ENCODE results near the gene IL23R. TPM values are rescaled to one million over a fixed set of nuclear protein-coding genes. Genes with fewer than 3 reads are reported as not detected.

IL23R gene
- total RNA-seq, 4 donors from 2014 or later: under 0.01 to 0.22 TPM; not detected in 2

GRCh38 chr1:67270541-67270940 is 104.3 kb downstream of the IL23R start:
- Histone ChIP-seq H3K36me3 (no peaks in the 10 kb centered on the region), H3K27ac (no peak overlapping the region), H3K4me1 (no peaks in the 10 kb centered on the region), H3K9me3 (peaks cover 0 to 9% (median 0%) of the 10 kb centered on the region in 3 donors), H3K27me3 (no peaks in the 10 kb centered on the region), H3K4me3 (no peak overlapping the region)
- intact Hi-C loops (cut with DNase I): no loop called here
- WGBS, 2 donors: 76 to 80% methylated on average over 3 of the region's 3 CpGs
- no peak for DNase-seq
- TF ChIP-seq, protein P1, sequence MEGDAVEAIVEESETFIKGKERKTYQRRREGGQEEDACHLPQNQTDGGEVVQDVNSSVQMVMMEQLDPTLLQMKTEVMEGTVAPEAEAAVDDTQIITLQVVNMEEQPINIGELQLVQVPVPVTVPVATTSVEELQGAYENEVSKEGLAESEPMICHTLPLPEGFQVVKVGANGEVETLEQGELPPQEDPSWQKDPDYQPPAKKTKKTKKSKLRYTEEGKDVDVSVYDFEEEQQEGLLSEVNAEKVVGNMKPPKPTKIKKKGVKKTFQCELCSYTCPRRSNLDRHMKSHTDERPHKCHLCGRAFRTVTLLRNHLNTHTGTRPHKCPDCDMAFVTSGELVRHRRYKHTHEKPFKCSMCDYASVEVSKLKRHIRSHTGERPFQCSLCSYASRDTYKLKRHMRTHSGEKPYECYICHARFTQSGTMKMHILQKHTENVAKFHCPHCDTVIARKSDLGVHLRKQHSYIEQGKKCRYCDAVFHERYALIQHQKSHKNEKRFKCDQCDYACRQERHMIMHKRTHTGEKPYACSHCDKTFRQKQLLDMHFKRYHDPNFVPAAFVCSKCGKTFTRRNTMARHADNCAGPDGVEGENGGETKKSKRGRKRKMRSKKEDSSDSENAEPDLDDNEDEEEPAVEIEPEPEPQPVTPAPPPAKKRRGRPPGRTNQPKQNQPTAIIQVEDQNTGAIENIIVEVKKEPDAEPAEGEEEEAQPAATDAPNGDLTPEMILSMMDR (IDR thresholded peaks at IDR 0.05): no peak
- TF ChIP-seq POLR2A (IDR thresholded peaks at IDR 0.05): no peak

GRCh38 chr1:67273591-67273990 is 107.3 kb downstream of the IL23R start:
- H3K4me1 ChIP-seq: no peaks in the 10 kb centered on the region
- no peaks in the 10 kb centered on the region for H3K27me3 ChIP-seq
- H3K4me3 ChIP-seq: no peak overlapping the region
- no peaks in the 10 kb centered on the region for H3K36me3 ChIP-seq
- intact Hi-C loops (cut with DNase I): no loop called here
- WGBS, 2 donors: 81 to 91% methylated on average over 4 of the region's 4 CpGs
- no peak overlapping the region for H3K27ac ChIP-seq
- peaks cover 0 to 9% (median 0%) of the 10 kb centered on the region in 3 donors for H3K9me3 ChIP-seq
- TF ChIP-seq, protein P1 (IDR thresholded peaks at IDR 0.05): no peak
- no peak for TF ChIP-seq POLR2A (IDR thresholded peaks at IDR 0.05)
- no peak for DNase-seq

GRCh38 chr1:67274623-67275325 is 108.5 kb downstream of the IL23R start:
- H3K4me1 ChIP-seq: no peaks in the 10 kb centered on the region
- H3K4me3 ChIP-seq: no peak overlapping the region
- intact Hi-C loops (cut with DNase I): no loop called here
- no peaks in the 10 kb centered on the region for H3K27me3 ChIP-seq
- no peak overlapping the region for H3K27ac ChIP-seq
- H3K36me3 ChIP-seq: no peaks in the 10 kb centered on the region
- no peak for DNase-seq
- no peak for TF ChIP-seq POLR2A (IDR thresholded peaks at IDR 0.05)
- TF ChIP-seq, protein P1 (IDR thresholded peaks at IDR 0.05): no peak
- WGBS, 2 donors: 67 to 71% methylated on average over 5 of the region's 5 CpGs
- peaks cover 0 to 9% (median 0%) of the 10 kb centered on the region in 3 donors for H3K9me3 ChIP-seq

DNA sequence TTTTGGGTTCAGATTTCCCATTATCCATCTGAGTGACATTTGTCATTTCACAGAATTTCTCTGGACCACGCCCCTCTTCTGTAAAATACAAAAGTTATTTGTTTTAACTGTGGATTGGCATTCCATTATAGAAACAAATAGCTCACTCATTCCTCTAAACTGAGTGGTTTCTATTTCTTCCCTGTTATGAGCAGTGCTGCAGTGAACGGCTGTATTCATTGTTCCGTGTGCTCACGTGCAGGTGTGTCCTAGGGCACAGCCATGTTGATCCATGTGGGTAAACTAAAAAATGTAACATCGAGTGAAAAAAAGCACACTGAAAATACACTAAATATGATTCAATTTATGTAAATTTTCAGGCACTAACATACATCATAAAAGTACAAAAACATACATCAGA is 114.4 kb downstream of the IL23R start:
- H3K27ac ChIP-seq: no peak overlapping the region
- no peaks in the 10 kb centered on the region for H3K9me3 ChIP-seq
- TF ChIP-seq, protein P1 (IDR thresholded peaks at IDR 0.05): no peak
- no peak for TF ChIP-seq POLR2A (IDR thresholded peaks at IDR 0.05)
- no peak overlapping the region for H3K4me3 ChIP-seq
- no peak for DNase-seq
- intact Hi-C loops (cut with DNase I): no loop called here
- WGBS, 2 donors: 55 to 71% methylated on average over 5 of the region's 5 CpGs
- H3K4me1 ChIP-seq: no peaks in the 10 kb centered on the region
- H3K36me3 ChIP-seq: no peaks in the 10 kb centered on the region
- H3K27me3 ChIP-seq: no peaks in the 10 kb centered on the region

- DNase-seq: no peak
- WGBS, 2 donors: 80 to 87% methylated on average over 3 of the region's 3 CpGs
- intact Hi-C loops (cut with DNase I): no loop called here
These were observed 115.0 kb downstream of the IL23R start for GRCh38 chr1:67281244-67281643.

More at GRCh38 chr1:67281244-67281643, 115.0 kb downstream of the IL23R start:
- no peak overlapping the region for H3K4me3 ChIP-seq
- TF ChIP-seq POLR2A (IDR thresholded peaks at IDR 0.05): no peak
- TF ChIP-seq, protein P1 (IDR thresholded peaks at IDR 0.05): no peak
- no peak overlapping the region for H3K27ac ChIP-seq
- H3K27me3 ChIP-seq: no peaks in the 10 kb centered on the region
- no peaks in the 10 kb centered on the region for H3K4me1 ChIP-seq
- no peaks in the 10 kb centered on the region for H3K9me3 ChIP-seq
- no peaks in the 10 kb centered on the region for H3K36me3 ChIP-seq
